BLaER1 (cell line): ENCODE measurements around the gene OLFM1.

Source experiments
- H3K27ac ChIP-seq: shearing (Covaris generic); formaldehyde crosslinking; 2 replicates; pipeline ENCODE4 v1.8.1; 2022
- H3K27me3 ChIP-seq: shearing (Covaris generic); formaldehyde crosslinking; 2 replicates; pipeline ENCODE4 v1.8.1; 2022
- H3K36me3 ChIP-seq: shearing (Covaris generic); formaldehyde crosslinking; 2 replicates; pipeline ENCODE4 v1.8.1; 2022
- H3K4me1 ChIP-seq: shearing (Covaris generic); formaldehyde crosslinking; 2 replicates; pipeline ENCODE4 v1.8.1; 2022
- H3K4me2 ChIP-seq: shearing (Covaris generic); formaldehyde crosslinking; 2 replicates; pipeline ENCODE4 v1.8.1; 2022
- H3K4me3 ChIP-seq: shearing (Covaris generic); formaldehyde crosslinking; 2 replicates; pipeline ENCODE4 v1.8.1; 2022
- H3K9ac ChIP-seq: shearing (Covaris generic); formaldehyde crosslinking; 2 replicates; pipeline ENCODE4 v1.8.1; 2022
- H3K9me3 ChIP-seq: shearing (Covaris generic); formaldehyde crosslinking; 2 replicates; pipeline ENCODE4 v1.8.1; 2022
- H4K20me1 ChIP-seq: shearing (Covaris generic); formaldehyde crosslinking; 2 replicates; pipeline ENCODE4 v1.8.1; 2022
- Cebpa-rat ChIP-seq: shearing (Covaris generic); IDR thresholded peaks from 2 replicates; pipeline ENCODE4 v1.8.1; 2022

The OLFM1 gene

GRCh38 chr9:135067096-135067710 lies 20.3 kb upstream of the OLFM1 start:
- no peak overlapping the region for H3K4me2 ChIP-seq
- no peak overlapping the region for H3K4me3 ChIP-seq
- H3K27me3 ChIP-seq: 0 out of 2 replicates have a peak, but pooled peaks cover 3% of the 10 kb centered on the region
- no peak for TF ChIP-seq Cebpa-rat
- no peaks in the 10 kb centered on the region for H4K20me1 ChIP-seq
- peaks cover 35% of the 10 kb centered on the region for H3K9me3 ChIP-seq
- no peaks in the 10 kb centered on the region for H3K4me1 ChIP-seq
- H3K9ac ChIP-seq: no peak overlapping the region
- H3K36me3 ChIP-seq: no peaks in the 10 kb centered on the region
- no peak overlapping the region for H3K27ac ChIP-seq

DNA sequence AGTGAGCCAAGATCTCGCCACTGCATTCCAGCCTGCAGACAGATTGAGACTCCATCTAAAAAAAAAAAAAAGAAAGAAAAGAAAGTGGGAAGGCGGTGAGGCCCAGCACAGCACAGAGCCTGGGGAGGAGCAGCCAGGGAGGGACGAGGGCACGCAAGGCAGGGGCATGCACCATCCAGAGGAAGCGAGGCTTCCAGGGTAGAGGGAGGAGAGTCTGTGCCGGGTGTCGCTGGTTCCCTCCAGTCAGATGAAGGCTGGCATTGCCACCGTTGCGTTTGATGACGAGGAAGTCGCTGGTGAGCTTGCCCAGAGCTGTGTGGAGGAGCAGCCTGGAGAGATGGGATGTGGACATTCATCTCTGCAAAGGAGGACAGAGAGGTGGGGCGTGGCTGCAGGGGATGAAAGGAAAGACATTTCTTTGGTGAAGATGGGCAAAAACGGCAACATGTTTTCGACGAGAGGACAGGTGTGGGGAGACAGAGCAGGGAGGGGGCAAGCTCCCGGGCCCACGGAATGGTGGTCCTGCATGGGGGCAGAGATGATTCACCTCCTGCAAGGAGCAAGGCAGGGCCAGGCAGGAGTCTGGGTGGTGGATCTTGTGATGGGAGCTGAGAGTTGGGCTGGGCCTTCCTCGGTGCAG lies 18.6 kb upstream of the OLFM1 start:
- H3K27me3 ChIP-seq: 0 out of 2 replicates have a peak, but pooled peaks cover 3% of the 10 kb centered on the region
- no peak overlapping the region for H3K9ac ChIP-seq
- H3K4me2 ChIP-seq: no peak overlapping the region
- no peaks in the 10 kb centered on the region; the same call in 1 of the 2 replicates for H4K20me1 ChIP-seq
- no peaks in the 10 kb centered on the region for H3K36me3 ChIP-seq
- no peak for TF ChIP-seq Cebpa-rat
- peaks cover 5% of the 10 kb centered on the region; the same call in 1 of the 2 replicates for H3K4me1 ChIP-seq
- H3K27ac ChIP-seq: no peak overlapping the region
- no peak overlapping the region for H3K4me3 ChIP-seq
- H3K9me3 ChIP-seq: peaks cover 18% of the 10 kb centered on the region

GRCh38 chr9:135069558-135070197 lies 17.8 kb upstream of the OLFM1 start:
- no peak overlapping the region for H3K27ac ChIP-seq
- H3K9me3 ChIP-seq: peaks cover 10% of the 10 kb centered on the region
- H4K20me1 ChIP-seq: no peaks in the 10 kb centered on the region; the same call in 1 of the 2 replicates
- no peak overlapping the region for H3K9ac ChIP-seq
- no peaks in the 10 kb centered on the region for H3K36me3 ChIP-seq
- no peak overlapping the region for H3K4me2 ChIP-seq
- H3K27me3 ChIP-seq: peaks cover 5% of the 10 kb centered on the region; the same call in 1 of the 2 replicates
- H3K4me3 ChIP-seq: no peak overlapping the region
- no peak for TF ChIP-seq Cebpa-rat
- peaks cover 5% of the 10 kb centered on the region; the same call in 1 of the 2 replicates for H3K4me1 ChIP-seq

DNA sequence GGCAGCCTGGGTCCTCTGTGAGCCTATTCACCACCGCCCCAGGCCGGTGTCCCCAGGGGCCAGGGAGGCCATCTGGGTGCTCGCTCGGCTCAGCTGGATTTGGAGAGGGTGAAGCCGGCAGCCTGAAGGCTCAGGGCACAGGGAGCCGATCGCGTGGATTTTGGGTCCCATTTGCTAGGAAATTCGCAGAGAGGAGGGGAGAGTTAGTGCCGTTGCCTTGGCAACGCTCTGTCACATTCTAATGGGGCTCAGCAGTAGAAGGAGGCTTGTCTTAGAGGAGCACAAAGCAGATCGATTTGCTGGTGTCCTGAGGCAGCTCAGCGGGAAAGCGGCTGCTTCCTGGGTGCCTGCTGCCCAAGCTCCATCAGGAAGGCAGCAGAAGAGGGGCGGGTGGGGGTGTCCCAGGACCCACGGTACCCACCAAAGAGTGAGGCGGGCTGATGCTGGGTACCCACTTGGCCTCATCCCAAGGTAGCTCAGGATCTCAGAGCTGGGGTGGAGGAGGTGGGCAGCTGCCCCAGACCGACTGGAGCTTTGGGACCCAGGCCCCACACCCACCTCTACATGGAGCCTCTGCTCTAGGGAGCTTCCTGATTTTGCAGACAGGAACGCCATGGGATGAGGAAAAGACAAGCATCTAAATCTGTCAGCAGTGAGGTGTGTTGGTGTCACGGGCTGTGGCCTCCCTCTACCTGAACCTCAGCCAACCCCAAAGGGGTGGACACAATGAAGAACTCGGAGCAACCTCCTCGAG lies 17.1 kb upstream of the OLFM1 start:
- Histone ChIP-seq H4K20me1 (no peaks in the 10 kb centered on the region; the same call in 1 of the 2 replicates), H3K9ac (no peak overlapping the region), H3K9me3 (peaks cover 3% of the 10 kb centered on the region), H3K4me2 (no peak overlapping the region), H3K27me3 (peaks cover 12% of the 10 kb centered on the region), H3K36me3 (no peaks in the 10 kb centered on the region), H3K27ac (no peak overlapping the region), H3K4me1 (peaks cover 5% of the 10 kb centered on the region; the same call in 1 of the 2 replicates), H3K4me3 (no peak overlapping the region)
- TF ChIP-seq Cebpa-rat: no peak

DNA sequence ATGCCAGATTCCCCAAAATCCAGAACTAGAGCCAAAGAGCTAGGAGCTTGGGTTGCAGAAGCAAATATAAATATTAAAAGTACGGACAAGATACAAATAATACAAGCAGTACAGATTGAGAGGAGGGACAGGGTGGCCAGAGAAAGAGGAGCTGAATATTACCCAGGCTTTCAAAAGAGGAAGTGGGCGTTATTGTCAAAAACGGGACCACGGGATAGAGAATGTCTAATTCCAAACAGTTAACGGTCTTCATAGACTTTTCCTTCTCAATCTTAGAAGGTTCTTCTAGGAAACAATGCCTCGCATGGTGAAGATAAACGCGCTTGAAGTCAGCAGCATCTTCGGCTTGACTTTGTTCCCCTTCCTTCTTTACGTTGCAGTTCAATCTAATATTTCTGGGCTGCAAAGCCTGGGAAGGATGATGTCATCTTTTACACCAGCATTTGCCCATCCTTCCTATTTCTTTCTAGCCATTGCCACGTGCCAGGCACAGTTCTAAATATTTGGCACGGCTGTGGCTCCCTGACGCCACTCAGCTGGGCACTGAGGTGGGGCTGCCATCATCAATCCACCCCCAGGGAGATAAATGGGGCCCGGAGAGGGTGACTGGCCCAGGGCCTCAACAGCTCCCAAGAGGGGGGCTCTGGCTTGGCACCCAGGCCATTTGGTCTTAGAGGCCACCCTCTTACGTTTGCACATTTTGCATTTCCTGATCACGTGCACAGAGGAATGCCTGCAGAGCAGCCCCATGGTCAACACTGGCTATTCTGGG lies 16.3 kb upstream of the OLFM1 start:
- TF ChIP-seq Cebpa-rat: no peak
- H3K27ac ChIP-seq: no peak overlapping the region

GRCh38 chr9:135073081-135073740 lies 14.3 kb upstream of the OLFM1 start:
- Histone ChIP-seq H3K9ac (no peak overlapping the region), H3K27me3 (peaks cover 30% of the 10 kb centered on the region), H3K9me3 (no peaks in the 10 kb centered on the region), H3K27ac (no peak overlapping the region), H3K4me1 (peaks cover 18% of the 10 kb centered on the region), H3K4me2 (no peak overlapping the region; the same call in 1 of the 2 replicates), H4K20me1 (peaks cover 14% of the 10 kb centered on the region), H3K36me3 (no peaks in the 10 kb centered on the region), H3K4me3 (no peak overlapping the region)
- TF ChIP-seq Cebpa-rat: no peak

More for the DNA sequence above, 16.3 kb upstream of the OLFM1 start:
- Histone ChIP-seq H3K4me3 (no peak overlapping the region), H3K4me1 (peaks cover 5% of the 10 kb centered on the region; the same call in 1 of the 2 replicates), H3K36me3 (no peaks in the 10 kb centered on the region), H3K9me3 (no peaks in the 10 kb centered on the region), H3K9ac (no peak overlapping the region), H3K4me2 (no peak overlapping the region), H4K20me1 (peaks cover 1% of the 10 kb centered on the region), H3K27me3 (peaks cover 19% of the 10 kb centered on the region)

GRCh38 chr9:135073741-135074305 lies 13.6 kb upstream of the OLFM1 start:
- peaks cover 30% of the 10 kb centered on the region for H3K27me3 ChIP-seq
- H3K9ac ChIP-seq: no peak overlapping the region
- no peak overlapping the region for H3K4me3 ChIP-seq
- H3K27ac ChIP-seq: no peak overlapping the region
- TF ChIP-seq Cebpa-rat: no peak
- H3K36me3 ChIP-seq: no peaks in the 10 kb centered on the region
- no peak overlapping the region; the same call in 1 of the 2 replicates for H3K4me2 ChIP-seq
- H3K9me3 ChIP-seq: no peaks in the 10 kb centered on the region
- peaks cover 21% of the 10 kb centered on the region for H4K20me1 ChIP-seq
- peaks cover 18% of the 10 kb centered on the region for H3K4me1 ChIP-seq

- H3K27ac ChIP-seq: no peak overlapping the region
- H3K9ac ChIP-seq: no peak overlapping the region
- H4K20me1 ChIP-seq: peaks cover 25% of the 10 kb centered on the region
- H3K27me3 ChIP-seq: peaks cover 30% of the 10 kb centered on the region
- no peaks in the 10 kb centered on the region for H3K36me3 ChIP-seq
- H3K4me1 ChIP-seq: peaks cover 18% of the 10 kb centered on the region
- no peak for TF ChIP-seq Cebpa-rat
- H3K4me2 ChIP-seq: no peak overlapping the region
- H3K9me3 ChIP-seq: no peaks in the 10 kb centered on the region
- no peak overlapping the region for H3K4me3 ChIP-seq
Measured at GRCh38 chr9:135074354-135075233, 12.9 kb upstream of the OLFM1 start.
